ENCODE data around the gene CYP1B1.

GRCh38 chr2:38104598-38104997 is 28.6 kb upstream of the CYP1B1 start:
- TF ChIP-seq CTCF (IDR thresholded peaks at IDR 0.05) (no peak), POLR2AphosphoS5 (IDR thresholded peaks at IDR 0.05) (no peak), POLR2A (IDR thresholded peaks at IDR 0.05) (no peak)

Measured in stomach (tissue), 4 donors.